Keratinocyte (primary cell): Measurements from ENCODE around the gene ZMIZ1.

Source experiments
- CTCF ChIP-seq, 3 experiments: IDR thresholded peaks in 1 of 3; conservative IDR thresholded peaks in 1 of 3; optimal IDR thresholded peaks in 1 of 3; 2 replicates in 2 of 3; 3 replicates in 1 of 3; pipeline versions ENCODE3 to v1.5.1; 2011; ENCODE audit warnings: low read length in 3 of 3, mild to moderate bottlenecking in 3 of 3, moderate library complexity in 2 of 3, control low read depth in 1 of 3, inconsistent platforms in 1 of 3; ENCODE audit not compliant: insufficient read depth in 2 of 3; ENCODE audit errors: extremely low read depth in 1 of 3
- EZH2 ChIP-seq: IDR thresholded peaks from one replicate; pipeline ENCODE4 v1.6.1; 2012; ENCODE audit warnings: inconsistent platforms, mild to moderate bottlenecking, low read length, moderate library complexity

DNA sequence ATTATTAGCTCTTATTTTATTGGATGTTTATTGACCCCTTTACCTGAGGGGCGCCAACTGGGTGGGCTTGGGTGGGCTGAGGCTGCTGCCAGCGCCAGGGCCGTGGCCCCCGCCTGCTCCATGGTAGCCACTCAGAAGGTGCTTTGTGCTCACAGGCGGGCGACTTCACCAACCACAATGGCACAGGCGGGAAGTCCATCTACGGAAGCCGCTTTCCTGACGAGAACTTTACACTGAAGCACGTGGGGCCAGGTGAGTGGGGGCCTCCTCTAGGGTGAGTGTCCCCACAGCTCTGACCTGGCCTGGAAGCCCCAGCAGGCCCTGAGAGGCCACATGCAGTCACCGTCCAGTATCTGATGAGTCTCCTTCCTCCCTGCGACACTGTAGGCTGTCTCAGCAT, 282.6 kb downstream of the ZMIZ1 start:
- no peak for TF ChIP-seq CTCF (optimal IDR thresholded peaks at IDR 0.05 in 1 of 3, IDR thresholded peaks at IDR 0.05 in 1 of 3, conservative IDR thresholded peaks at IDR 0.05 in 1 of 3; ENCODE audit: extremely low read depth in 1 of 3, insufficient read depth in 2 of 3, low read length in 3 of 3)
- TF ChIP-seq EZH2: no peak
